BE2C (cell line): ENCODE results near the gene DNAH7.

Source experiments
- DNase-seq: peaks from one replicate; pipeline ENCODE4 v3.0.0-alpha.2; 2020
- H3K27me3 ChIP-seq: fragments of 250-450 bp; sonication (Bioruptor Pico); 2 replicates; pipeline ENCODE4 v1.5.1; 2020; ENCODE audit warnings: mild to moderate bottlenecking
- H3K36me3 ChIP-seq: fragments of 250-450 bp; sonication (Bioruptor Pico); 2 replicates; pipeline ENCODE4 v1.5.1; 2020; ENCODE audit warnings: mild to moderate bottlenecking
- H3K4me1 ChIP-seq: fragments of 250-450 bp; sonication (Bioruptor Pico); 2 replicates; pipeline ENCODE4 v1.5.1; 2020
- H3K4me3 ChIP-seq: 2 replicates; pipeline ENCODE4 v1.5.1; 2011; ENCODE audit warnings: low read depth, low read length
- H3K9me3 ChIP-seq: fragments of 250-450 bp; sonication (Bioruptor Pico); 2 replicates; pipeline ENCODE4 v1.5.1; 2020
- CTCF ChIP-seq: IDR thresholded peaks from 2 replicates; pipeline ENCODE4 v1.5.1; 2012; ENCODE audit warnings: mild to moderate bottlenecking, low read depth, low read length

Gene DNAH7

DNA sequence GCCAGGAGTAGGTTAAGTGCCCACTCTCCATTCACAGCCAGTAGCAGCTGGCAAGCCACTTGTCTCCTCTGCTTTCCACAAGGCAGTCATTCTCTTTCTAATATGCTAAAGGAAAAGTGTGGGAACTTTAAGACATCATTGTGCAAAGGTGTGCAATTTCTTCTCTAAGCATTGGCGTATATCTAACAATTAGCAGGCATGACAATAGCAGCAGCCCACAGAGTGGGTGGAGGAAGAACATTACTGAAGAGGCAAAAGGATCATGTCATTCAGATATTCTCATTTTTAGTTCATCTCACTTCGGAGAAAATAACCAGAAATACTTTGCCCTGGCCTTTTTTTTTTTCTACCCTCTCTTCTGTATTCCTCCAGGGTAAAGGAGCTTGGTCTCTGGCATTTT lies 177.6 kb downstream of the DNAH7 start:
- no peak for TF ChIP-seq CTCF
- no peak overlapping the region for H3K4me3 ChIP-seq
- no peaks in the 10 kb centered on the region for H3K4me1 ChIP-seq
- no peak for DNase-seq
- no peaks in the 10 kb centered on the region for H3K27me3 ChIP-seq
- no peaks in the 10 kb centered on the region for H3K9me3 ChIP-seq
- no peaks in the 10 kb centered on the region for H3K36me3 ChIP-seq

DNA sequence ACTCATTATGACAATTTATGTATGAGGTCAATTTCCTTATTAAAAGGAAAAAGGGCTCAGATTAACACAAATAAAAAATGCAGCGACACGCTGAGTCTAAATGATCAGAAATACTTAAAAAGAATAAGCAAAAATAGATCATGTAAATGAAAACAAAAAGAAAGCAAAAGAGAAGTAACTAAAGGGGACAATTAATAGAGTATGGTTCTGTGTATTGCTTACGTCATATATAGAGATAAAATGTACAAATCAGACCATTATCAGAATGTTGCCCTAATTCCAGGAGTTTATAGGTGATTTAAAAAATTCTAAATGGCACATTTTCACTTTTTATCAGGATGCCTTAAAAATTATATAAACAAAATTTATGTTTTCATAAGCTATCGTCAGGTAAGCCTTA lies 189.5 kb downstream of the DNAH7 start:
- Histone ChIP-seq H3K4me3 (no peak overlapping the region), H3K36me3 (no peaks in the 10 kb centered on the region)
- TF ChIP-seq CTCF: no peak

GRCh38 chr2:195871326-195871725 lies 197.3 kb downstream of the DNAH7 start:
- no peak for DNase-seq
- Histone ChIP-seq H3K9me3 (no peaks in the 10 kb centered on the region), H3K4me1 (no peaks in the 10 kb centered on the region), H3K27me3 (no peaks in the 10 kb centered on the region; the same call in 1 of the 2 replicates), H3K4me3 (no peak overlapping the region), H3K36me3 (no peaks in the 10 kb centered on the region)
- TF ChIP-seq CTCF: no peak

More for the DNA sequence above, 189.5 kb downstream of the DNAH7 start:
- DNase-seq: no peak
- no peaks in the 10 kb centered on the region for H3K9me3 ChIP-seq
- no peaks in the 10 kb centered on the region for H3K4me1 ChIP-seq
- no peaks in the 10 kb centered on the region for H3K27me3 ChIP-seq

- TF ChIP-seq CTCF: no peak
- peaks cover 4% of the 10 kb centered on the region for H3K27me3 ChIP-seq
- H3K9me3 ChIP-seq: no peaks in the 10 kb centered on the region
- H3K36me3 ChIP-seq: no peaks in the 10 kb centered on the region
- H3K4me3 ChIP-seq: no peak overlapping the region
- no peaks in the 10 kb centered on the region for H3K4me1 ChIP-seq
- DNase-seq: no peak
Observed at GRCh38 chr2:195864316-195864715, 204.3 kb downstream of the DNAH7 start.

DNA sequence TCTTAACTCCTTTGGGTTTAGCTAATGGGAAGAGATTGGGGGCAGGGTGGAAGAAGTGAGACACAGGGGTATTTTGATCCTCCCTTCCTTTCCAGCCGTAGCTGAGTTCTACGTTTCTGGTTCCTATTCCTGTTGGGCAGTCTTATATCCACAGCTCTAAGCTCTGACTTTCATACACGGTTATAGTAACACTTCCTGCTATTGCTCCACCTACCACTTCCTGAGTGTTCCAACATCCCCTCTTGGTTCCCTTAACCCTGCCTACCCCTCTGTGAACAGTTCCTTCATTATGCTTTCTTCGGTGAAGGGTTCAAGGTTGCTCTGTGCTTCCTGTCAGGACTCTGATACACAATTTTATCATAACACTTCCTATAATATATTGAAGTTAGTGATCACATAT lies 205.1 kb downstream of the DNAH7 start:
- Histone ChIP-seq H3K36me3 (no peaks in the 10 kb centered on the region), H3K27me3 (peaks cover 7% of the 10 kb centered on the region), H3K9me3 (no peaks in the 10 kb centered on the region), H3K4me1 (no peaks in the 10 kb centered on the region), H3K4me3 (no peak overlapping the region)
- no peak for TF ChIP-seq CTCF
- DNase-seq: no peak

DNA sequence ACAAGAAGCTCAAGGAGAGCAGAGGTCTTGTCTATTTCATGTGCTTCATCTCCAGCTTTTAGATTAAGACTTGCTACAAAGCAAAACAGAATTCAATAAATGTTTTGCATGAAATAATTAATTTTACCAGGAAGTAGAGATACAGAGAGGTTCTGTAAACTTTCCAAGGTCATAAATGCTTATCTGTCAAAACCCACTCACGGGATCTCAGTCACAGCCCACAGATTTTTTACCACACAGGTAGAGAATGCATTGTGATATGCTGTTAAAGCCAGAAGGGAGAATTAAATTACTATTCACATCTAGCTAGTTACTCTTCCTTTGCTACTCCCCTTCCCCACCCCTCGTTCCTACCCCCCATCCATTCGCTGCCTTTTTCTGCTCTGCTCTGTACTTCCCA lies 205.5 kb downstream of the DNAH7 start:
- Histone ChIP-seq H3K4me3 (no peak overlapping the region), H3K9me3 (no peaks in the 10 kb centered on the region), H3K4me1 (no peaks in the 10 kb centered on the region), H3K27me3 (peaks cover 11% of the 10 kb centered on the region), H3K36me3 (no peaks in the 10 kb centered on the region)
- DNase-seq: no peak
- no peak for TF ChIP-seq CTCF
